Loucy (cell line): ENCODE results near the gene UBE2C.

ENCODE experiments used
- CTCF ChIP-seq: fragments of 200-600 bp; sonication (generic); conservative IDR thresholded peaks from 2 replicates; pipeline ENCODE4 v1.5.1; 2014; ENCODE audit warnings: mild to moderate bottlenecking, antibody characterized with exemption, low read length
- EZH2phosphoT487 ChIP-seq: fragments of 200-600 bp; IDR thresholded peaks from 2 replicates; pipeline ENCODE4 v1.6.1; 2018; ENCODE audit warnings: antibody characterized with exemption, mild to moderate bottlenecking, moderate library complexity, borderline replicate concordance

DNA sequence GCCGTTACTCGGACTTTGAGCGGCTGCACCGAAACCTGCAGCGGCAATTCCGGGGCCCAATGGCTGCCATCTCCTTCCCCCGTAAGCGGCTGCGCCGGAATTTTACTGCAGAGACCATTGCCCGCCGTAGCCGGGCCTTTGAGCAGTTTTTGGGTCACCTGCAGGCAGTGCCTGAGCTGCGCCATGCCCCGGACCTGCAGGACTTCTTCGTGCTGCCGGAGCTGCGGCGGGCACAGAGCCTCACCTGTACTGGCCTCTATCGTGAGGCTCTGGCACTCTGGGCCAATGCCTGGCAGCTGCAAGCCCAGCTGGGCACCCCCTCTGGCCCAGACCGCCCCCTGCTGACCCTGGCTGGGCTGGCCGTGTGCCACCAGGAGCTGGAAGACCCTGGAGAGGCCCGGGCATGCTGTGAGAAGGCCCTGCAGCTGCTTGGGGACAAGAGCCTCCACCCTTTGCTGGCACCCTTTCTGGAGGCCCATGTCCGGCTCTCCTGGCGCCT is 28.3 kb downstream of the UBE2C start:
- TF ChIP-seq CTCF: no peak
- no peak for TF ChIP-seq EZH2phosphoT487
